Motor neuron (in vitro differentiated cells): Measurements from ENCODE around the gene KLRF1. TPM values are rescaled to one million over a fixed set of nuclear protein-coding genes. Genes with fewer than 3 reads are reported as not detected.

Experiments
- ATAC-seq, 8 experiments: fragments of 200-7000 bp; cut with Tn5 transposase; replicated peaks in 6 of 8; 2 replicates each; pipeline ENCODE4 v1.8.0; 2021; ENCODE audit warnings: mild to moderate bottlenecking in 8 of 8, moderate library complexity in 8 of 8
- H3K27ac ChIP-seq, 2 donors: fragments of 250-450 bp; sonication (Bioruptor Pico); 2 replicates each; pipeline ENCODE4 v1.9.0; 2021; ENCODE audit warnings: antibody characterized with exemption in 2 of 2, mild to moderate bottlenecking in 2 of 2, moderate library complexity in 1 of 2
- H3K4me1 ChIP-seq, 2 donors: fragments of 250-450 bp; sonication (Bioruptor Pico); replicated peaks in 1 of 2; 2 replicates each; pipeline ENCODE4 v1.6.1; 2021; ENCODE audit warnings: antibody characterized with exemption in 2 of 2, mild to moderate bottlenecking in 2 of 2, moderate library complexity in 1 of 2
- H3K4me3 ChIP-seq, 5 donors: fragments of 250-450 bp; sonication (Bioruptor Pico); 2 replicates each; pipeline ENCODE4 v1.9.0; 2021; ENCODE audit warnings: antibody characterized with exemption in 5 of 5, mild to moderate bottlenecking in 5 of 5, moderate library complexity in 4 of 5
- WGBS, 10 experiments: fragments of 450-650 bp; shearing (Covaris generic); methylation state at CpG; one replicate each; pipeline ENCODE4 v1.0.0; 2022; 5-methylcytosine and 5-hydroxymethylcytosine counted together
- in situ Hi-C, 9 experiments: fragments of 400-800 bp; cut with MboI; loops; one replicate each; pipeline ENCODE4 v1.15.0; 2021; ENCODE audit warnings: low sequenced_read_pairs in 9 of 9, low pct_unique_long_range_greater_than_20kb in 2 of 9; ENCODE audit not compliant: unreplicated experiment in 9 of 9
- total RNA-seq, 8 experiments: library from RNA; unstranded; fragments of 300-600 nt; gene quantifications; 2 replicates each; pipeline versions ENCODE4 v1.2.3 to v1.2.4, GENCODE V29; 2022

Gene KLRF1
- total RNA-seq, 8 experiments from 2014 or later, result 0.11 to 3.5 (median 0.38) TPM; not detected in 3

GRCh38 chr12:9881988-9882387 lies 54.7 kb downstream of the KLRF1 start:
- WGBS, 10 experiments, result 88 to 100% (median 92%) methylated on average over 1 to 5 of the region's 5 CpGs
- H3K4me3 ChIP-seq, result no peak overlapping the region
- peaks cover 0 to 3% of the 10 kb centered on the region in 2 donors for H3K4me1 ChIP-seq
- in situ Hi-C loops, result no loop called here
- ATAC-seq, result no peak
- no peak overlapping the region for H3K27ac ChIP-seq

GRCh38 chr12:9883175-9883574 lies 55.9 kb downstream of the KLRF1 start:
- H3K4me1 ChIP-seq, result peaks cover 0 to 3% of the 10 kb centered on the region in 2 donors
- H3K27ac ChIP-seq, result no peak overlapping the region
- no peak for ATAC-seq
- in situ Hi-C loops, result no loop called here
- H3K4me3 ChIP-seq, result no peak overlapping the region

GRCh38 chr12:9888665-9889273 lies 61.5 kb downstream of the KLRF1 start:
- no peaks in the 10 kb centered on the region for H3K4me1 ChIP-seq
- no peak overlapping the region for H3K4me3 ChIP-seq
- no peak overlapping the region for H3K27ac ChIP-seq
- in situ Hi-C loops, result no loop called here
- 10 to 100% (median 63%) methylated on average over 1 to 4 of the region's 4 CpGs for WGBS, 10 experiments
- ATAC-seq, result no peak

Other genes starting within 250 kb of the KLRF1 start
- under 1 TPM in 4 of 8 experiments, not detected in 4; 0.18 to 0.36 (median 0.31) TPM for gene KLRB1, start 219.6 kb upstream of the KLRF1 start, total RNA-seq
- gene CLEC2D, start 157.8 kb upstream of the KLRF1 start, total RNA-seq, result 10 to 100 TPM in 2 of 8 experiments, 1 to 10 TPM in 6; 1.8 to 22.5 (median 2.8) TPM
- gene CLECL1, start 94.4 kb upstream of the KLRF1 start, total RNA-seq, result 1 to 10 TPM in 1 of 8 experiments, under 1 TPM in 4, not detected in 3; 0.27 to 2.1 (median 0.91) TPM
- gene CD69, start 66.6 kb upstream of the KLRF1 start, total RNA-seq, result 1 to 10 TPM in 2 of 8 experiments, under 1 TPM in 4, not detected in 2; 0.20 to 1.4 (median 0.86) TPM
- gene CLEC2B, start 41.9 kb downstream of the KLRF1 start, total RNA-seq, result 10 to 100 TPM in 3 of 8 experiments, 1 to 10 TPM in 1, under 1 TPM in 2, not detected in 2; 0.05 to 91.0 (median 22.7) TPM
- not detected for gene KLRF2, start 54.0 kb downstream of the KLRF1 start, total RNA-seq
- 10 to 100 TPM in 1 of 8 experiments, under 1 TPM in 2, not detected in 5; 0.38 to 36.7 (median 0.85) TPM for gene CLEC2A, start 104.9 kb downstream of the KLRF1 start, total RNA-seq
- under 1 TPM in 3 of 8 experiments, not detected in 5; 0.20 to 0.71 (median 0.37) TPM for gene CLEC12A, start 143.9 kb downstream of the KLRF1 start, total RNA-seq
- gene CLEC1B, start 171.6 kb downstream of the KLRF1 start, total RNA-seq, result under 1 TPM in 1 of 8 experiments, not detected in 7; 0.31 TPM
- under 1 TPM in 4 of 8 experiments, not detected in 4; 0.05 to 0.28 (median 0.21) TPM for gene CLEC12B, start 183.1 kb downstream of the KLRF1 start, total RNA-seq
- under 1 TPM in 4 of 8 experiments, not detected in 4; 0.13 to 0.93 (median 0.39) TPM for gene CLEC9A, start 203.2 kb downstream of the KLRF1 start, total RNA-seq